GM19099 (cell line): Measurements from ENCODE around the gene ACYP1.
A peak's percentile ranks its signal among the peaks of the same experiment; 100 is the strongest.

Experiments
- POLR2A ChIP-seq: IDR thresholded peaks from 3 replicates; pipeline ENCODE4 v1.6.1; 2011; ENCODE audit warnings: low read depth; ENCODE audit not compliant: insufficient read length; ENCODE audit errors: extremely low read depth

Gene ACYP1

GRCh38 chr14:75063491-75064204, at the start of gene ACYP1:
Gene ACYP1 (minus strand): TSS chr14:75064024. CDS start chr14:75063553, 471 bp downstream.
- peak; percentile 77 for TF ChIP-seq POLR2A

- TF ChIP-seq POLR2A = no peak
Measured at GRCh38 chr14:75109877-75110276, 46.1 kb upstream of the ACYP1 start.

DNA sequence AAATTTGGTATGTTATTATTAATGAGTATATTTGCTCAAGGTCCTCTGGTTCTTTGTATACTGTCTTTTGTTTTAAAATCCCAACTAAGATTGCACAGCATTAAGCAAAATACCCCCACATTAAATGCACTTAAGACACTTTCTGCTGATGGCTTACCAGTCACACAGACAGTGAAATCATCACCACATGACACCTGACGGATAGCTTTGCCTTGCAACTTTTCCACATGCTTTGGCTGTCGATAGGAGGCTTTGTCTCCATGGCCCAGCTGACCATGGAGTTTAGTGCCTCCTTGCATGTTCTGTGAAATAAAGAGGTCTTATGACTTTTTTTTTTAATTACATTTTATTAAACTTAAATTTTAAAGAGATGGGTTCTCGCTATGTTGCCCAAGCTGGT, 43.4 kb upstream of the ACYP1 start:
- no peak for TF ChIP-seq POLR2A

DNA sequence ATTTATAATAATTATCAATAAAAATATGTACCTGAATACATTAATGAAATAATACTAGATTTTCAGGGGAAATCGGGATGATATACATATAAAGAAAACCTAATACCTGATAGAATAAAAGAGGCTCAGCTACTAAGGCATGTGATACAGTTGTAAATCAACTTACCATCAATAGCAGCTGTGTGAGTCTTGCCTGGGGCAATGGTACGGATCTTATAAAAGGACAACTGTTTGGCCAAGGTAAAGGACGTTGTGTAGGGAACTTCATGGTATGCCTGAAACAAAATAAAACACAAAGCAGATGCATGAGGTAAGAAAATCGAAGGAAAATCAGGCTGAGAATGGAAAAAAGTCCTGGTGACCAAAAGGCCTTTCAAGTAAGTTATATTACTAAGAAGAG, 37.7 kb upstream of the ACYP1 start:
- no peak for TF ChIP-seq POLR2A

- TF ChIP-seq POLR2A = no peak
Measured at GRCh38 chr14:75098682-75099081, 34.9 kb upstream of the ACYP1 start.

- no peak for TF ChIP-seq POLR2A
Measured at GRCh38 chr14:75098212-75098611, 34.4 kb upstream of the ACYP1 start.

DNA sequence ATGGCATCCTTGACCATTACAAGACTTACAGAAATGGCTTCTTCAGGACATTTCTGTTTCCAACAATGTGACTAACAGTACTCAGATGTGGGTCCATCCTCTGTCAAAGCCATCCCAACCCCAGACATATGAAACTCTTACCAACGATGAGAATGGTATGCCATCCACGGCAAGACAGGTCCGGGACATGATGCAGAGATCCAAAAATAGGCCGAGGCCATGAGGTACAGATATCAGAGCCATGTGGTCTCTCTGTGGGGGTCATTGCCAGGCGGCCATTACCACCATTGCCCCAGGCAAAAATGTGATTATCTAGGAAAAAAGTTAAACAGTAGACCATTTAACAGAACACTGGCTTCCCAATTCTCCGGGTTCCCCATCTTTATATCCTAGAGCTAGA, 33.1 kb upstream of the ACYP1 start:
- no peak for TF ChIP-seq POLR2A

DNA sequence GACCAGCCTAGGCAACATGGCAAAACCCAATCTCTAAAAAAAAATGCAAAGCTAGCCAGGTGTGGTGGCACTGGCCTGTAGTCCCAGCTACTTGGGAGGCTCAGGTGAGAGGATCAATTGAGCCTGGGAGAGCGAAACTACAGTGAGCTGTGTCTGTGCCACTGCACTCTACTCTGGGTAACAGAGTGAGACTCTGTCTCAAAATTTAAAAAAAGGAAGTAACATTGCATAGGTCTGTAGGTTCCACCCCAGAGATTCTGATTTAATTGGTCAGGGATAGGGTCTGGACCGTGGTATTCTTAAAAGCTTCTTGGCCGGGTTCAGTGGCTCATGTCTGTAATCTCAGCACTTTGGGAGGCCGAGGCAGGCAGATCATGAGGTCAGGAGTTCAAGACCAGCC, 31.9 kb upstream of the ACYP1 start:
- no peak for TF ChIP-seq POLR2A

GRCh38 chr14:75094896-75095295, 31.1 kb upstream of the ACYP1 start:
- no peak for TF ChIP-seq POLR2A

- no peak for TF ChIP-seq POLR2A
Measured at GRCh38 chr14:75092698-75093097, 28.9 kb upstream of the ACYP1 start.

- no peak for TF ChIP-seq POLR2A
Measured at GRCh38 chr14:75091251-75091650, 27.4 kb upstream of the ACYP1 start.

- TF ChIP-seq POLR2A = no peak
Measured at GRCh38 chr14:75090353-75090752, 26.5 kb upstream of the ACYP1 start.

GRCh38 chr14:75088566-75089373, 24.9 kb upstream of the ACYP1 start:
- TF ChIP-seq POLR2A = no peak

- no peak for TF ChIP-seq POLR2A
Measured at GRCh38 chr14:75088153-75088552, 24.3 kb upstream of the ACYP1 start.

GRCh38 chr14:75084513-75084912, 20.7 kb upstream of the ACYP1 start:
- TF ChIP-seq POLR2A = no peak

GRCh38 chr14:75083271-75083670, 19.4 kb upstream of the ACYP1 start:
- no peak for TF ChIP-seq POLR2A
